GM21381 (cell line): Measurements from ENCODE around the gene ANXA2R.

ENCODE experiments used
- ATAC-seq: cut with Tn5 transposase; IDR thresholded peaks from one replicate; pipeline ENCODE4 v1.9.1; 2021; ENCODE audit warnings: mild to moderate bottlenecking, moderate library complexity; ENCODE audit not compliant: unreplicated experiment

ANXA2R gene

GRCh38 chr5:43001748-43002147 lies 38.4 kb downstream of the ANXA2R start:
- ATAC-seq: no peak

- ATAC-seq: no peak
Measured at GRCh38 chr5:43000914-43001313, 39.2 kb downstream of the ANXA2R start.

DNA sequence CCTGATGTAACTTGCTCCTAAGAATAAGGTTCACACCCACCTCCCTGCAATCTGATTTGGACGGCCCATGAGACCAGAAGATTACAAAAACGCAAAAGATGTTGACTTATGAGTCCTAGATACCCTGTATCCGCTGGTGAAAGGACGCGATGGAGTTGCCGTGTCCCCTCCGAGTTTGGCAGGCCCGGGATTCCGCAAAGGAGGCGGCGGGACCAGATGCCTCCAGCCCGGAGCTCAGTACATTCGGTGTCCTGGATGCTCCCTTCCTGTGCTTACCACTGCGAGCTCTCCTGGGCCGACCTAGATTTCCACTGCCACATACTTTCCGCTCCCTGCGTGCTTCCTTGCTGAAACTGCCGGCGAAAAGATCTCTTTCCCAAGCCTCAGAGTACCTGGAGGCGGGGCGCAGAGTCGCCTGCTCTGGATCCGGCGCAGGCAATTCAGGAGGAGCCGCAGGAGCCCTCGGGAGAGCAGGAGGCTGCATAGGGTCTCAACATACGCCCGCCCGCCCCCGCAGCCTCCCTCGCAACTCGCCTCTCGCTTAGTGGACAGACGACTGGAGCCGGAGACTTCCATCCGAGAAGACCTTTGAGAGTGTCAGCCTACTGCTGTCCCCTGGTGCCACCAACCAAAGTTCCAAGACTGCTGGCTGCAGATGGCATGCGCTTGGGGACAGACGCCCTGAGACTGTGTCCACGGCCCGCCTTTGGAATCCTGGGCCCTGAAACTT lies 39.8 kb downstream of the ANXA2R start:
- no peak for ATAC-seq

- ATAC-seq: no peak
Measured at GRCh38 chr5:42995360-42995751, 44.8 kb downstream of the ANXA2R start.

GRCh38 chr5:42994555-42995359 lies 45.4 kb downstream of the ANXA2R start:
- peak; percentile 51 for ATAC-seq

- no peak for ATAC-seq
Measured at GRCh38 chr5:42994246-42994554, 45.9 kb downstream of the ANXA2R start.

DNA sequence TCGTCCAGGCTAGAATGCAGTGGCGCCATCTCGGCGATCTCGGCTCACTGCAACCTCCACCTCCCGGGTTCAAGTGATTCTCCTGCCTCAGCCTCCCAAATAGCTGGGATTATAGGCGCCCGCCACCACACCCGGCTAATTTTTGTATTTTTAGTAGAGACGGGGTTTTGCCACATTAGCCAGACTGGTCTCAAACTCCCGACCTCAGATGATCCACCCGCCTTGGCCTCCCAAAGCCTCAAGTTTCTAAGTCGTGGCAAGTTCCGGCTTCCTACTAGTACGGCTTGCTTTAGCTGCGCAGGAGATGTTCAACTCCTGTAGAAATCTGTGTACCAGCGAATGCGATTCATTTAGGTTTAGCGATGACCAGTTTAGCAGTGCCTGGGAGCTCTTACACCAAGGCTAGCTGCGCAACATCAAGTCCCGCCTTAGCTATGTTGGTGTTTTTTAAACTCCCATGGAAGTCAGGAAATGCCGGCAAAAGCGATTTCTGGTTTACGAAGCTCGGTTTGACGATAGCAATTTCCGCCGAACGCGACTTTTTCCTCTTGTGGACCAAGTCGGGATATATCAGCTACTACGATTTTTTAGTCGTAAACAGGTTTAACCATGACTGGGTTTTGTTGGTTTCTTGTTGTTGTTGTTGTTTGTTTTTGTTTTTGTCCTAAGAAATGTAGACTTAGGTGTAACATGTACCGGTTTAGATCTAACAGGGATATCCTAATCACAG lies 46.4 kb downstream of the ANXA2R start:
- ATAC-seq: peak; percentile 16

DNA sequence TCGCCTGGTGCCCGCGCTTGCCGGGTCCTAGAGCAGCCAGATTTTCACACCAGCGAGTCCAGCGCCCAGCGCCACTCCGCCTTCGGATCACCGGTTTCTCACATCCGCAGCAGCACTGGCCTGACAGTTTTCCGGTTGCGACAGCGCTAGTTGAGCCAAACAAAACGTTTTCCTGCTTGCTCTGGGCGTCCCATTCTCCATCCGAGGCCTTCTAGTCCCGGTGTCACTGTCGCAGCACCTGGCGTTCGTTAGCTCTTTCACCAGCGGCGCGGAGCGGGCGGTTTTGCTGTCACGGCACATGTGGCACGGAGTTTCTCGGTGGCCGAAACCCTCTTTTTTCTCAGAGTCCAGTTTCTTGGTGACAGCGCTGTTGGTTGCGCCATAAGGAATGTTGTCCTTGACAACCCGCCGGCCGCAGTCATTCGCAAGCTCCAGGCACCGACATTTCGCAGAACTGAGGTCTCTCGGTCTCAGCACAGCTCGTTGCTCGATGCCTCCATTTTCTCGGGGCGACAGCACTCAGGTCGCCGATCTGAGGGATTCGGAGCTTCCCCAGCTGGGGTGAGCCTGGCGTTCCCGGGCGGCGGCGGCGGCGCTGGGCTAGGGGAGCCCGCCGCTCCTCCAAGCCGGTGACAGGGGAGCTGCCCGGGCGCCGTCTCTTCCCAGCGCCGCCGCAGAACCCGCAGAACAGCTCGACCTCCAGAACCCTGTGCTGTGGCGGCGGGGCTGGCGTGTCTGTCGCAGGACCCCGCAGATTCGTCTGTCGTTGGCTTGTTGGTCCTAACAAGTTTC lies 47.8 kb downstream of the ANXA2R start:
- peak; percentile 41 for ATAC-seq

DNA sequence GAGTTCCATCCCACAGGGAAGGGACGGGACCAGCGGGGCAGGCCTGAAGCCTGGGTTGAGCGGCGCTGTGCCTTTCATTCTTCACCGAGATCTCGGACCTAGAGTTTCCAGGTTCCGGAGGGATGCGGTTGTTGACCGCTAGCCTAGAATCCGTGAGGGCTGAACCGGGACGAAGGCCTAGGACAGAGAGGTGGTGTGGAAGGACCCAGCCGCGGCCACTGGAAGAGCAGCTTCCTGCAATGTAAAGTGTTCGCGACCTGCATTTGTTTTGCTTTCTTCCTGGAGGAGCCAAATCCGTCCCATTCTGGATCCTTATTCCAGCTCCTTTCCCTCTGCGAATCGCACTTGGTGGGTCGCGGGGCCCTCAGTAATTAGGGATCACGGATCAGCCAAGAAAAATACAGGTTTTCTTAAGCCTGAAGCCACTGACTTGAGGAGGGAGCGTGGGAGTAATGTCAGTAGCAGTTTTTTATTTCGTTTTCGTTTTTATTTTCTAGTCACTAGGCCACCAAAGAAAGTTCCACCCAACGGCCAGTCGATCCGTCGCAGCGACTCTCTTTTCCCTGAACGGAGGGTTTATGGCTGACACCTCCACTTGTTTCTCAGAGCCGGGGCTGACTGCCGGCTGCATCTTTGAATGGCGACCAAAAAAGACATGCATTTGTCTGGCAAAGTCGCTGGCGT lies 48.6 kb downstream of the ANXA2R start:
- peak; percentile 26 for ATAC-seq

- no peak for ATAC-seq
Measured at GRCh38 chr5:42990892-42991291, 49.2 kb downstream of the ANXA2R start.
